ENCODE results near the gene DPP10. TPM values are rescaled to one million over a fixed set of nuclear protein-coding genes. Genes with fewer than 3 reads are reported as not detected.

The DPP10 gene
- total RNA-seq, 2 donors from 2014 or later: not detected

DNA sequence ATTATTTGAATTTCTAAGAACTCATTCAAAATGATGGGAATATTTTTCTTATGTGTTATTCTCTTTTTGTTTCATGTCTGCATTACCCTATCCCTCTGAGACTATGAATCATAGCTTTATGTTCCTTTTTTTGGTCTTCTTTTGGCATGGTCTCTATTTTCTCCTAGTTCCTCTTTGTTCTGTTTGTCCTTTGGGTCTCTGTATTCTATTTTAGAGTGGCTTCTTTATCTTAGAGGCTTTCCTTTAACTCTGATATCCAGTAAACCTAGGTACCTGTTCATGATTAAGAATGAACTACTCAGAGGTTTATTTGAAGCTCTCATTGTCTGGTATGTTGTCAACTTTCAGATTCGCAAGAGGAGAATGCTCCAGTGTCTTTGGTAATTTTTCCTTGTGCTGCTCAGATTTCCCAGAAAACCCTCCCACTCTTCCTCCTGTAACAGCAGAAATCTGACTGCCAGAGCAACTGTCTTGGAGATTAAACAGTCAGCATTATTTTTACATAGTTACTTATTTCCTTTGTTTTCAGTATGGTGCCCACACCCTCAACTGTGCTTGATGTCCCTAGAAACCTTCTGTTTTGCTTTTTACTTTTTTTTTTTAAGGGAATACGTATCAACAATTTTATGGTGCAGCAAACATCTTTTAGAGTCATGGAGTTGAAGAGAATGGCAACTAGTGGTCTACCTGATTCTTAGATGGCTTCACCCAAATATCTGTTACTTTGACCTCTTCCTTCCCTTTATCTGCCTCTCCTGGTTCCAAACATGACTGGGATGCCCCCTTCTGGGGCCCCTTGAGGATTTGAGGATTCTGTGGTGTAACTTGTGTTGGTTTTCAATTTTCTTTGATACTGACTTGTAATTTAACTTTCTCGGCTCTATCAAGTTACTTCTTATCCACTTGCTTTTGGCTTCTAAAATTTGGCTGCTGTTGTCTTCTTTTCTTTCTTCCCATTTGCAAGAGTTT lies 92.0 kb downstream of the DPP10 start:
- Histone ChIP-seq H3K36me3 (no peaks in the 10 kb centered on the region), H3K27me3 (replicated peaks; ENCODE audit: insufficient read depth) (no peaks in the 10 kb centered on the region), H3K4me1 (ENCODE audit: control insufficient read depth in 1 of 2, low read depth in 2 of 2) (no peaks in the 10 kb centered on the region), H3K27ac (no peak overlapping the region), H3K4me3 (no peak overlapping the region), H3K9me3 (no peaks in the 10 kb centered on the region)
- ATAC-seq (ENCODE audit: insufficient number of reproducible peaks, low FRiP score, low read depth) (no peak), DNase-seq (ENCODE audit: low spot score) (no peak)
- TF ChIP-seq, protein P1, sequence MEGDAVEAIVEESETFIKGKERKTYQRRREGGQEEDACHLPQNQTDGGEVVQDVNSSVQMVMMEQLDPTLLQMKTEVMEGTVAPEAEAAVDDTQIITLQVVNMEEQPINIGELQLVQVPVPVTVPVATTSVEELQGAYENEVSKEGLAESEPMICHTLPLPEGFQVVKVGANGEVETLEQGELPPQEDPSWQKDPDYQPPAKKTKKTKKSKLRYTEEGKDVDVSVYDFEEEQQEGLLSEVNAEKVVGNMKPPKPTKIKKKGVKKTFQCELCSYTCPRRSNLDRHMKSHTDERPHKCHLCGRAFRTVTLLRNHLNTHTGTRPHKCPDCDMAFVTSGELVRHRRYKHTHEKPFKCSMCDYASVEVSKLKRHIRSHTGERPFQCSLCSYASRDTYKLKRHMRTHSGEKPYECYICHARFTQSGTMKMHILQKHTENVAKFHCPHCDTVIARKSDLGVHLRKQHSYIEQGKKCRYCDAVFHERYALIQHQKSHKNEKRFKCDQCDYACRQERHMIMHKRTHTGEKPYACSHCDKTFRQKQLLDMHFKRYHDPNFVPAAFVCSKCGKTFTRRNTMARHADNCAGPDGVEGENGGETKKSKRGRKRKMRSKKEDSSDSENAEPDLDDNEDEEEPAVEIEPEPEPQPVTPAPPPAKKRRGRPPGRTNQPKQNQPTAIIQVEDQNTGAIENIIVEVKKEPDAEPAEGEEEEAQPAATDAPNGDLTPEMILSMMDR (IDR thresholded peaks at IDR 0.05): no peak

DNA sequence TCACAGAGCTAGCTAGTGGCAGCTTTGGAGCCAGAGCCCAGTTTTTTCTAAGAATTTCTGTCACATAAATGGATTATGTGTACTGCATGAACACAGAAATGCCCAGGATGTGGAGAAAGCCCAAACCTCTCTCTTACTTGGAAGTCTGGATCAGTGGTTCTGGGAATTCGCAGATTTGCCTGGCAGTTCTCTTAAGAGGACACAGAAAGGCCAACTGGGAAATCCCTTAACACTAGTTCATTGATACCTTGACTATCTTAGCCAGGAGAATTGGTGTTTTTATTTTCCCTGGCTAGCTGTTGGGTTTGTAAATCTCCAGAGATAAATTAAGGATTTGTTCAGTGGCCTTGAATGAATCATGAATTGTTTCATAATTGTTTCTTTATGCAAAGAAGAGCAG lies 95.3 kb downstream of the DPP10 start:
- TF ChIP-seq, protein P1 (IDR thresholded peaks at IDR 0.05): no peak
- Histone ChIP-seq H3K27ac (no peak overlapping the region), H3K27me3 (replicated peaks; ENCODE audit: insufficient read depth) (no peaks in the 10 kb centered on the region), H3K4me3 (no peak overlapping the region), H3K9me3 (no peaks in the 10 kb centered on the region), H3K36me3 (no peaks in the 10 kb centered on the region), H3K4me1 (ENCODE audit: control insufficient read depth in 1 of 2, low read depth in 2 of 2) (peaks cover 0 to 7% of the 10 kb centered on the region in 2 donors)
- DNase-seq (ENCODE audit: low spot score) (no peak), ATAC-seq (ENCODE audit: insufficient number of reproducible peaks, low FRiP score, low read depth) (no peak)

DNA sequence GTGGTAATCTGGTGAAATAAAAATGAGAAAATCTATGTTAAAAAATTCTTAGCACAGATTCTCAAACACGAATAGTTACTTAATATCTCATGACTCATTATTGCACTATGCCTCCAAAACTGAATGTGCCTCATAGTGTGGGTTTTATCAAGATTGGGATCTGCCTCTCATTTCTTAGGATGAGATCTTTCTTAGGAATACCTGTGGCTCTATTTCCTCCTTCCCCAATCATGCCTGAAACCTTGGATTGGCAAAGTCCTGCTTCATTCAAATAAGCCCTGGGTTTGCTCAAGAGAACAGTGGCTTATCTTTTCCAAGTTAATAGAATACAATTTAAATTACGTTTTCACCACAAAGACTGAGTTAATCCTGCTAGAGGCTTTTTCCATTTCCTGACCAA lies 100.3 kb downstream of the DPP10 start:
- H3K27ac ChIP-seq: peak overlapping the region; percentile 75 to 84
- H3K27me3 ChIP-seq (replicated peaks; ENCODE audit: insufficient read depth): no peaks in the 10 kb centered on the region
- peak overlapping the region; percentile 61 for H3K4me3 ChIP-seq
- TF ChIP-seq, protein P1 (IDR thresholded peaks at IDR 0.05): no peak
- ATAC-seq (ENCODE audit: insufficient number of reproducible peaks, low FRiP score, low read depth) (peak; percentile 39), DNase-seq (ENCODE audit: low spot score) (no peak)
- H3K4me1 ChIP-seq (ENCODE audit: control insufficient read depth in 1 of 2, low read depth in 2 of 2): peaks cover 0 to 21% of the 10 kb centered on the region in 2 donors
- H3K36me3 ChIP-seq: no peaks in the 10 kb centered on the region
- no peaks in the 10 kb centered on the region for H3K9me3 ChIP-seq

DNA sequence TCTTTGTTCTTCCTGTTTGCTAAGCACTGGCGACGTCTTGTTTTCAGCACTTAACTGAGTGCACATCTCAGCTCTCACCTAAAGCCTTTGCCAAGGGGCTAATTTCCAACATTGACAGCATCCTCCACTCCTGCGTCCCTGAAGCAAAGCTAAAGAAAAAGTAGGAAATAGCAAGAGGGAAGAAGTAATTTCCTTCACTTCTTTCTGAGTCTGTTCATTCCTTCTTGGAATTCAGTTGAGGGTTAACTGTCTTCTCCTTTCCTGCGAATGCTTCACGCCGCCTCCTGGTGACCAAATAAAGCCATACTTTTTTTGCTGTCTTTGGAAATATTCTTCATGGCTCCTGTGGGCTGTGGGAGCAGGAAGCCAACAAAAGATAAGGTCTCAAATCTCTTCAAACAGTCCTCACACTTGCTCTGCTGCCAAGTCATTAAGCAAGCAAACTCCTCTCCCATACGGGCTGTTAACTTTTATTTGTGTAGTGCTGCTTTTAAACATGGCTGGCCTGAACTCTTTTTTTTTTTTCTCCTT lies 100.9 kb downstream of the DPP10 start:
- peaks cover 0 to 21% of the 10 kb centered on the region in 2 donors for H3K4me1 ChIP-seq (ENCODE audit: control insufficient read depth in 1 of 2, low read depth in 2 of 2)
- H3K27ac ChIP-seq: peak overlapping the region; percentile 75 to 84
- DNase-seq (ENCODE audit: low spot score): no peak
- H3K36me3 ChIP-seq: no peaks in the 10 kb centered on the region
- ATAC-seq (ENCODE audit: insufficient number of reproducible peaks, low FRiP score, low read depth): peak; percentile 58
- H3K4me3 ChIP-seq: peak overlapping the region; percentile 61
- H3K27me3 ChIP-seq (replicated peaks; ENCODE audit: insufficient read depth): no peaks in the 10 kb centered on the region
- TF ChIP-seq, protein P1 (IDR thresholded peaks at IDR 0.05): peak; percentile 40
- H3K9me3 ChIP-seq: no peaks in the 10 kb centered on the region

DNA sequence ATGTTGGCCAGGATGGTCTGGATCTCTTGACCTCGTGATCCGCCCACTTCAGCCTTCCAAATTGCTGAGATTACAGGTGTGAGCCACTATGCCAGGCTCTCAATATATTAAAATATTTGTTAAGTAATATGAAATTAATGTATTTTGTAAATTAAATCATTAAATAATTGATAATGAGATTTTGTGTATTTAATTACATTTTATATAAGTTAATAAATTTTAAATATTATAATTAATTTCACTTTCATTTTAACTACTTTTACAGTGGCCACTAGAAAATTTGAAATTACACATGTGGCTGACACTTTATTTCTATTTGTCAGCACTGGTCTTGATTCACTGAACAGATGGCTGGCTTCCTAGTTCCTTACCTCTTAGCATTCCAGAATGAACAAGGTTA lies 102.6 kb downstream of the DPP10 start:
- DNase-seq (ENCODE audit: low spot score): no peak
- H3K36me3 ChIP-seq: no peaks in the 10 kb centered on the region
- no peaks in the 10 kb centered on the region for H3K27me3 ChIP-seq (replicated peaks; ENCODE audit: insufficient read depth)
- peaks cover 0 to 21% of the 10 kb centered on the region in 2 donors for H3K4me1 ChIP-seq (ENCODE audit: control insufficient read depth in 1 of 2, low read depth in 2 of 2)
- H3K4me3 ChIP-seq: no peak overlapping the region
- TF ChIP-seq, protein P1 (IDR thresholded peaks at IDR 0.05): no peak
- H3K27ac ChIP-seq: no peak overlapping the region
- ATAC-seq (ENCODE audit: insufficient number of reproducible peaks, low FRiP score, low read depth): no peak
- H3K9me3 ChIP-seq: no peaks in the 10 kb centered on the region
